HepG2 (cell line): ENCODE measurements around the gene HERPUD2. TPM values are rescaled to one million over a fixed set of nuclear protein-coding genes. Genes with fewer than 3 reads are reported as not detected.

Experiments used
- ASH2L ChIP-seq: fragments of 300-600, 200-600 bp; sonication (generic); IDR thresholded peaks from 2 replicates; pipeline ENCODE4 v1.7.0; 2017; ENCODE audit warnings: low read depth, mild to moderate bottlenecking, moderate library complexity, mixed read lengths, low read length; ENCODE audit not compliant: insufficient read length
- ATF2 ChIP-seq: sonication (generic); formaldehyde crosslinking; IDR thresholded peaks from 2 replicates; pipeline ENCODE4 v1.4.0; 2020; ENCODE audit warnings: missing genetic modification reagents
- EEA1 ChIP-seq: sonication (generic); formaldehyde crosslinking; IDR thresholded peaks from 2 replicates; pipeline ENCODE4 v1.5.1; 2020; ENCODE audit warnings: mild to moderate bottlenecking, missing genetic modification reagents, borderline replicate concordance
- FLYWCH1 ChIP-seq: sonication (generic); formaldehyde crosslinking; IDR thresholded peaks from 2 replicates; pipeline ENCODE4 v1.8.1; 2023; ENCODE audit warnings: mild to moderate bottlenecking, missing genetic modification reagents
- MYPOP ChIP-seq: sonication (generic); formaldehyde crosslinking; IDR thresholded peaks from 2 replicates; pipeline ENCODE4 v1.8.1; 2023; ENCODE audit warnings: mild to moderate bottlenecking, moderate library complexity, missing genetic modification reagents
- RBM22 ChIP-seq: fragments of 200-400 bp; formaldehyde crosslinking; optimal IDR thresholded peaks from 2 replicates; pipeline ENCODE3; 2017; ENCODE audit warnings: mild to moderate bottlenecking, low read length, moderate library complexity
- TFAP4 ChIP-seq: sonication (generic); IDR thresholded peaks from 2 replicates; pipeline ENCODE4 v1.6.1; 2016; ENCODE audit warnings: low read depth, borderline replicate concordance
- TP53 ChIP-seq: sonication (generic); formaldehyde crosslinking; conservative IDR thresholded peaks from 2 replicates; pipeline ENCODE4 v1.4.0; 2020; ENCODE audit warnings: missing genetic modification reagents
- ZBTB20 ChIP-seq: sonication (generic); formaldehyde crosslinking; IDR thresholded peaks from 2 replicates; pipeline ENCODE4 v1.8.1; 2023; ENCODE audit warnings: missing genetic modification reagents, low read depth, mild to moderate bottlenecking, borderline replicate concordance
- ZBTB21 ChIP-seq: sonication (generic); formaldehyde crosslinking; IDR thresholded peaks from 2 replicates; pipeline ENCODE4 v1.4.0; 2020; ENCODE audit warnings: missing genetic modification reagents
- ZBTB42 ChIP-seq: sonication (generic); formaldehyde crosslinking; IDR thresholded peaks from 2 replicates; pipeline ENCODE4 v1.5.0; 2020; ENCODE audit warnings: mild to moderate bottlenecking, missing genetic modification reagents
- ZC3H13 ChIP-seq: sonication (generic); formaldehyde crosslinking; IDR thresholded peaks from 2 replicates; pipeline ENCODE4 v1.8.1; 2023; ENCODE audit warnings: mild to moderate bottlenecking, missing genetic modification reagents, moderate library complexity
- ZFP41 ChIP-seq: sonication (generic); formaldehyde crosslinking; IDR thresholded peaks from 2 replicates; pipeline ENCODE4 v1.4.0; 2020; ENCODE audit warnings: mild to moderate bottlenecking, missing genetic modification reagents, borderline replicate concordance
- ZMAT3 ChIP-seq: sonication (generic); formaldehyde crosslinking; conservative IDR thresholded peaks from 2 replicates; pipeline ENCODE4 v1.7.0; 2021; ENCODE audit warnings: missing genetic modification reagents
- ZNF138 ChIP-seq: sonication (generic); formaldehyde crosslinking; IDR thresholded peaks from 2 replicates; pipeline ENCODE4 v1.5.0; 2020; ENCODE audit warnings: mild to moderate bottlenecking, low read depth, missing genetic modification reagents
- ZNF501 ChIP-seq: sonication (generic); formaldehyde crosslinking; IDR thresholded peaks from 2 replicates; pipeline ENCODE4 v1.5.1; 2020; ENCODE audit warnings: mild to moderate bottlenecking, moderate library complexity, missing genetic modification reagents
- ZNF687 ChIP-seq: sonication (generic); formaldehyde crosslinking; IDR thresholded peaks from 2 replicates; pipeline ENCODE4 v1.5.1; 2020; ENCODE audit warnings: mild to moderate bottlenecking, missing genetic modification reagents, moderate library complexity
- ZNF788 ChIP-seq: sonication (generic); formaldehyde crosslinking; IDR thresholded peaks from 2 replicates; pipeline ENCODE4 v1.5.0; 2020; ENCODE audit warnings: mild to moderate bottlenecking, missing genetic modification reagents, borderline replicate concordance
- polyA plus RNA-seq, 8 experiments: library from polyadenylated mRNA; depleted of rRNA in 3 of 8; stranded (reverse) in 7 of 8; unstranded in 1 of 8; fragments of >200 nt; fragmentation: Illumina TruSeq in 4 of 8; extraction: Trizol in 4 of 8; gene quantifications; 2 replicates each; pipeline versions ENCODE4 v1.2.1 to v1.2.3, GENCODE V29; 2011 to 2016; ENCODE audit warnings: low read depth in 4 of 8, missing spikeins in 1 of 8, mixed read lengths in 1 of 8; ENCODE audit not compliant: insufficient read depth in 1 of 8
- total RNA-seq, 5 experiments: library from RNA; depleted of rRNA; stranded (reverse); fragments of >200 nt; fragmentation: Illumina TruSeq; extraction: Trizol; gene quantifications; 2 replicates each; pipeline ENCODE4 v1.2.3, GENCODE V29; 2016; ENCODE audit warnings: low read depth in 1 of 5

The HERPUD2 gene
- total and polyA plus RNA-seq, 2 of the 13 experiments (the other 11 are each of a cell fraction or from before 2014, with no cell fraction given) = 10.7 to 38.6 TPM

GRCh38 chr7:35694784-35695472, at the start of gene HERPUD2 (continued):
- no peak for TF ChIP-seq ASH2L
- TF ChIP-seq ZBTB42 (CRISPR knock-in tag) = no peak; the same call in 1 of the 2 replicates
- TF ChIP-seq ZBTB21 = no peak; the same call in 1 of the 2 replicates
- TF ChIP-seq ZBTB20 (CRISPR knock-in tag) = peak; percentile 53; the same call in 1 of the 2 replicates
- peak; percentile 97 for TF ChIP-seq ZNF687 (CRISPR knock-in tag)
- peak; percentile 7; the same call in 1 of the 2 replicates for TF ChIP-seq MYPOP (CRISPR knock-in tag)
- 0 out of 2 replicates have a peak, but pooled peaks have one; percentile 41 for TF ChIP-seq FLYWCH1 (CRISPR knock-in tag)
- peak; percentile 62 for TF ChIP-seq ZFP41
- peak; percentile 77 for TF ChIP-seq ZNF501 (CRISPR knock-in tag)
- peak; percentile 68; the same call in 1 of the 2 replicates for TF ChIP-seq ZMAT3 (CRISPR knock-in tag)
- TF ChIP-seq TP53 = no peak
- peak; percentile 56 for TF ChIP-seq ATF2
- peak; percentile 87 for TF ChIP-seq ZC3H13 (CRISPR knock-in tag)
- 0 out of 2 replicates have a peak, but pooled peaks have one; percentile 29 for TF ChIP-seq ZNF138
- TF ChIP-seq ZNF788 (CRISPR knock-in tag) = peak; percentile 91; the same call in 1 of the 2 replicates
- TF ChIP-seq RBM22 = peak; percentile 14
- TF ChIP-seq TFAP4 = peak; percentile 77; the same call in 1 of the 2 replicates
- peak; percentile 57; the same call in 1 of the 2 replicates for TF ChIP-seq EEA1 (CRISPR knock-in tag)
